ENCODE data around the gene KRTAP5-8.
"Not testable (repeated sequence)": the region's sequence is repeated elsewhere in the genome, so short reads cannot be mapped to it uniquely, and the experiment has no call there.

The KRTAP5-8 gene

DNA sequence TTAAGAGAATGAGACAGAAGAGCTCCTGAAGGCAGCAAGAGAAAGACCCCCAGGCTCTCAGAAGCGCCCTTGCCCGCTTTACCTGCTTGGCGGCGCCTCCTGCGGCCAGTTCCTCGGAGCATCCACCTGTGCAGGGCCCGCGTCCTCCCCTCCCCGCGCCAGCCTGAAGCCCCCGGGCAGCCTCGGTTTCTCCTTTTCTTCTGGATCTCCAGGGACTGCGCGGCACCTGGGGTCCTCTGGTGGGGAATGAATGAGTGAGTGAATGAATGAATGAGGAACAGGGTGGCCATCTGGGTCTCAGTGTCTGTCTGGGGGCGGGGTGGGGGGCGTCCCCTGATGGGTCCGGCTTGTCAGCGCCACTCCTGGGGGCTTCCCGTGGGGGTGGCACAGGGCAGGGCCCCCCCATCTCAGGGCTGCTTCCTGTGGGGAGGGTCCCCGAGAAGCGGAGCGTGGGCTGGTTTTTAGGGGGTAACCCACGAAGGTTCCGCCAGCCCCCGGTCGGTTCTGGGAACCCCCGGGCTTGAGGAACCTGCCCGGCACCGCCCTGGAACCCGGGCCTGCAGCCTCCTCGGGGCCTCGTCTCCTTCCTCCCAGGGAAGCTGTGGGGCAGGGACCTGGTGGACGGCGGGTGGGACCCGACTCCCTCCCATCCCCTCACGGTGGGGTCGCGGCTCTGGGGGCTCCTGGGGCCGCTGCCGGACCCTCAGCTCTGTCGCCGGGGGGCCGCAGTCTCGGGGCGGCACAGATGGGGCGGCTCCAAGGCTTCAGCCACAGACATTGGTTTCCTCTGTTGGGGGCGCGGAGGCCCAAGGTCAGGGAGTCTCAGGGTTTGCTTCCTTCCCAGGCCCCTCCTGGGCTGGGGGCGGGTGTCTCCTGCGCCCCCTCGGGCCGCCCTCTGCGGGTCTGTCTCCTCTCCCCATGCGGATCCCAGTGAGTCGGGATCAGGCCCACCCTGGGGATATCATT is 19.0 kb upstream of the KRTAP5-8 start:
- no peak for DNase-seq

- no peak for DNase-seq
Observed at GRCh38 chr11:71519546-71519945, 18.3 kb upstream of the KRTAP5-8 start.

DNA sequence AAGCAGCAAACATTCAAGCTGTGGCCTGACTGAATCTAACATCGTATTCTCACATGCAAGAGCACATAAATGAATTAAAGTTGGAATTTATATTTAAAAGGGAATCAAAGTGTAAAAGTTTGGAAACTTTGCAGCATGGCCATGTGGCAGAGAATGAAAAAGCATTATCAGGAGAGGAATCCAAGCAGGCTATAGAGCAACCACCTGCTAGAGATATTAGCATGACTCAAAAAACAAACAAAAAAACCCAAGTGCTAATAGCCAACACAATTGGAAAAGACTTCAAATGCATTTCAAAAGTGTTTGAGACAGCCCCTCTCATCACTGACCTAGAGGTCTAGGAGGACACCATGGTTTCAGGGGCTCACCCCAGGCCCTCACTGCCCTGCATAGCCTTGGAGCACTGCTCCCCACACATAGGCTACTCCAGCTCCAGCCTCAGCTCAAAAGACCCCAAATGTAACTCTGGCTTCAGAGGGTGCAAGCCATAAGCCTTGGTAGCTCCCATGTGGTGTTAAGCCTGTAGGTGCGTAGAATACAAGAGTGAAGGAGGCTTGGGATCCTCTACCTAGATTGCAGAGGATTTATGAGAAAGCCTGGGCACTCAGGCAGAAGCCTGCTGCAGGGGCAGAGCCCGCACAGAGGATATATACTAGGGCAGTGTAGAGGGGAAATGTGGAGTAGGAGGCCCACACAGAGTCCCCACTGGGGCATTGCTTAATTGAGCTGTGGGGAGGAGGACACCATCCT is 12.5 kb upstream of the KRTAP5-8 start:
- DNase-seq = no peak

GRCh38 chr11:71525938-71526495 is 11.8 kb upstream of the KRTAP5-8 start:
- no peak for DNase-seq

DNA sequence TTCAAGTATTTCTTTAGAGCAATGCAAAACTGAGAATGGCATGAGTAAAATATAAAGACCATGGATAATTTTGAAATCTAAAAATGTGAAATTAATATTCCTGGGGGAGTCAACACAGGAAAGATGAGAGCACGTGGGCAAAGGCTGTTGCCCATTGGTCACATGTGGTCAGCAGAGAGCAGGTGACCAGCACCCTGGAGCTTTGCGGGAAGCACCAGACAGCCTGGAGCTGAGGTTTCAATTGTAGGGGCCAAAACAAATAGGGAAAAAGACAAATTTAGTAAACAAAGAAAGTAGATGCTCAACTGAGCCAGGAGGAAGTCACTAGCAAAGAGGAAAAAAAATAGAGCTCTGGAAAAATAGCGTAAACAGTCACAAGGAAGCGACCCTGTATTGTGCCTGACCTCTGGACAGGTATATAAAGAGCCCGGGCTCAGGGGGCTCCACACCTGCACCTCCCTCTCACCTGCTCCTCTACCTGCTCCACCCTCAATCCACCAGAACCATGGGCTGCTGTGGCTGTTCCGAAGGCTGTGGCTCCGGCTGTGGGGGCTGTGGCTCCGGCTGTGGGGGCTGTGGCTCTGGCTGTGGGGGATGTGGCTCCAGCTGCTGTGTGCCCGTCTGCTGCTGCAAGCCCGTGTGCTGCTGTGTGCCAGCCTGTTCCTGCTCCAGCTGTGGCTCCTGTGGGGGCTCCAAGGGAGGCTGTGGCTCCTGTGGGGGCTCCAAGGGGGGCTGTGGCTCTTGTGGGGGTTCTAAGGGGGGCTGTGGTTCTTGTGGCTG is 10.8 kb upstream of the KRTAP5-8 start, which contains the start of gene KRTAP5-7:
KRTAP5-7 (plus strand) TSS at position 472 of the 780 bp plus-strand sequence; CDS start at position 506, 34 bp downstream.
- DNase-seq = not testable (repeated sequence)

DNA sequence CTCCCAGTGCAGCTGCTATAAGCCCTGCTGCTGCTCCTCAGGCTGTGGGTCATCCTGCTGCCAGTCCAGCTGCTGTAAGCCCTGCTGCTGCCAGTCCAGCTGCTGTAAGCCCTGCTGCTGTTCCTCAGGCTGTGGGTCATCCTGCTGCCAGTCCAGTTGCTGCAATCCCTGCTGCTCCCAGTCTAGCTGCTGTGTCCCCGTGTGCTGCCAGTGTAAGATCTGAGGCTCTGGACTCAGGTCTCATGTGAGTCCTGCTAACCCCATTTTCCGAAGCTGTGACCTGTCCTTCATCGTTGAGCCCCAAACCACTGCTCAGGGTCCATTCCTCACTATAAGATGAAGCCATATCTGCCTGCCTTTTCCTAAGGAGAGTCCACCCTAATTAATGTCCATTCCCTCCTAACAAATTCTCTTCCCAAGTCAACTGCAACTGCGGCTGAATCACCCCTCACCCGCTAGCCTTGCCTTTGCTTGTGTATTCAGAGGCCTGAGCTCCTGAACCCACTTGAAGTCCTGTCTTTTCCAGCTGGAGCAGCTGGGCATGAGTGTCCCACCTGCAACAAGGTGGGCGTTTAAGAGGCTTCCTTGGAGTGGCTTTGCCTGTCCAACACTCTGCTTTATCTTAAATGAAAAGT is 10.1 kb upstream of the KRTAP5-8 start:
- DNase-seq = no peak

DNA sequence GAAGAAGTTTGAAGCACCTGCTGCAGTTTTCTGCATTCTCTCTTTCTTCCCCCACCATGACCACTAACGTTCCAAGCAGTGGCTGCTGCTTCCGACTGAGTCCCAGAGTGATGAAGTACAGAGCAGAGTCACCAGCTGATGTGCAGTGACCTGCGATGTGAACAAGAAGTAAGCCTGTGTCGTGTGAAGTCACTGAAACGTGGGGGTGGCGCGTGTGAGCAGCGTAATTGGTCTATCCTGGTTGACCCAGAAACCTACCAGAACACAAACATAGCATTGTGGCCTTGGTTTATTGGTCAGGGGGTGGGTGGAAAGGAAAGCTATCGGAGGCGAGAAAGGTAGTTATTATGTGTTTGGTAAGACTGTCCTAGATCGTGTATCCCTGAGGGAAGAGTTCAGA is 7.2 kb upstream of the KRTAP5-8 start:
- no peak for DNase-seq

GRCh38 chr11:71532036-71532610 is 5.7 kb upstream of the KRTAP5-8 start:
- DNase-seq = no peak

GRCh38 chr11:71534711-71535608 is 2.9 kb upstream of the KRTAP5-8 start:
- DNase-seq = not testable (repeated sequence)

DNA sequence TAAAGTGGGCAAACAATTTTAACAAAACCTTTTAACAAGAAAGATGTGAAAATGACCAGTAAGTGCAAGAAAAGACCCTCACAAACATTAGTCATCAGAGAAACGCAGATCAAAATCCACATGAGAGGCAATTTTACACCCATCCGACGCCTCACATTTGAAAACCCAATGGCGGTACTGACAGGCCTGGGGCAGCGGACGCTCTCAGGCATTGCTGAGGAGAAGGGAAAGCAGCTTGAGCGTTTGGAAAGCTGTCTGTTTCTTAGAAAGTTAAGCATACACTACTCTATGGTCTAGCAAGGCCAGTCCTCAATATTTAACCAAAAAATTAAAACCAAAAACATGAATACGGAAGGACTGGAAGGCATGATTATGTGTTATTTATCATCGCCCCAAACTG is 2.0 kb upstream of the KRTAP5-8 start:
- no peak for DNase-seq

DNA sequence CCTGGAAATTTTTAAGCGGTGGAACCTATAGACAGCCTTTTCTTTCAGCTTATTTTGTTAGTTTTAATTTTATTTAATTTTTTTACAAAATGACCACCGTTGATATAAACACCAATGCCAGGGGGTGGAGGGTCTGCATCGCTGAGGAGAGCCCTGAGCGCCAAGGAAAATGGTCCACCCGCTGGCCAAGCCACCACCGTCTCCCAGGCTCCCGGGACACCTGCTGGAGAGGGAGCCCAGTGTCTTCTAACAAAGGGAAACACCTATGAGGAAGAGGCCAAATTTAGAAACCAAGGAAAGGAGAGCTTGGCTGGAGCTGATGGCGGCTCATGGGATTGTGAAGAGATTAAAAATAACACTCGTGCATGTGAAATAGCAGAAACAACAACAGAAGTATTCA is 288 bp upstream of the KRTAP5-8 start:
- DNase-seq = no peak

DNA sequence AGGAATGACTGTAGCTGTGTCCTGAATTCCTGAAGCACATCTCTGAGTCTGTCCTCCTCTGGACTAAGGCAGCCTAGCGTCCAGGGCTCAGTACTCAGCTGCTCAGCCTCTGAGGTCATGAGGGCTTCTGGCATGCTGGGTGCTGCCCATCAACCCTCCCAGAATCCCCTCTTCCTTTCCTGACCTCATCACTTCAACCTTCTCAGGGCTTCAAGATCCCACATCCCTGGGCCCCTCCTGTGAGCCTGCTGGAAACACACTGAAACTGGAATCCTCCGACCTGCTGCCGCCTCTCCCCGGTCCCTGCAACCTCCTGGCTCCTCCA is 803 bp downstream of the KRTAP5-8 start:
- no peak for DNase-seq

DNA sequence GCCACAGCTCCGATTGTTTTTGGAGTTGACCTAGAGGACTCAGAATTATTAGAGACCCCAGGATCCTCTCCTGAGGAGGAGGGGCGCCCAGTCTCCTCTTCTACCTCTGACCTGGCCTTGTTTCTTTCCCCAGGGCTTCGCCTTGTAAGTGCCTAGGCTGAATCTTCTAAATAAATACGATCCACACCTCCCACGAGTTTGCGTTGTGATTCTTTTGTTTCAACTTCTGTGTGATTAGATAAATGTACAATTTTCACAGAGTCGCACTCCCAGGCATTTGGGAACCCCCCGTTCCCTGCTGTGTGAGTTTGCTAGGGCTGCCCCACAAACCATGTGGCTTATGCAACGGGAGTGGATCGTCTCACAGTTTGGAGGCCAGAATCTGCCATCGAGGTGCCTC is 1.2 kb downstream of the KRTAP5-8 start:
- no peak for DNase-seq

GRCh38 chr11:71539971-71540370 is 2.1 kb downstream of the KRTAP5-8 start:
- DNase-seq = not testable (repeated sequence)

DNA sequence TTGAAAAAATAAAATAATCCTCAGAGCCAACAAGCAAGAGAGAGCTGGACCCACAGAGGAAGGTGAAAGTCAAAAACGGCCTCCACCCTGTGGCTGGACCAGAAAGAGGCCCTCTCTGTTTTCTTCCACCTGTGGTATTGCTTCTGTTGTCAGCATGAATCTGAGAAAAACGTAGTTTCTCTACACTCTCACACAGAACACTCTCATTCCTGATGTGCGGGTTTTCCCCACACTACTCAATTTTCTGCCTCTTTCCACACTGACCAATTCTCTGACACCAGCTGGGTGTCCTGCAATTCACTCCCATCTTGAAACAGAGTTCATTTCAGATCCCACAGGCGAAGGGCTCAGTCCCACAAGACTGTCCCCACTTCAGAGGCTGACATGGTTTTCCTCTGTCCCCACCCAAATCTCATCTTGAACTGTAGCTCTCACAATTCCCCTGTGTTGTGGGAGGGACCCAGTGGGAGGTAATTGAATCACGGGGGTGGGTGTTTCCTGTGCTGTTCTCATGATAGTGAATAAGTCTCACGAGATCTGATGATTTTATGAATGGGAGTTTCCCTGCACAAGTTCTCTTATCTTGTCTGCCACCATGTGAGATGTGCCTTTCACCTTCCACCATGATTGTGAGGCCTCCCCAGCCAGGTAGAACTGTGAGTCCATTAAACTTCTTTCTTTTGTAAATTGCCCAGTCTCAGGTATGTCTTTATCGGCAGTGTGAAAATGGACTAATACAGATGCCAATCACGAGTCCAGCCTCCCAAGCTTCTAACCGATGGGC is 2.9 kb downstream of the KRTAP5-8 start:
- DNase-seq = not testable (repeated sequence)

GRCh38 chr11:71542382-71542781 is 4.6 kb downstream of the KRTAP5-8 start:
- no peak for DNase-seq

- DNase-seq = no peak
Observed at GRCh38 chr11:71542879-71543777, 5.3 kb downstream of the KRTAP5-8 start.

DNA sequence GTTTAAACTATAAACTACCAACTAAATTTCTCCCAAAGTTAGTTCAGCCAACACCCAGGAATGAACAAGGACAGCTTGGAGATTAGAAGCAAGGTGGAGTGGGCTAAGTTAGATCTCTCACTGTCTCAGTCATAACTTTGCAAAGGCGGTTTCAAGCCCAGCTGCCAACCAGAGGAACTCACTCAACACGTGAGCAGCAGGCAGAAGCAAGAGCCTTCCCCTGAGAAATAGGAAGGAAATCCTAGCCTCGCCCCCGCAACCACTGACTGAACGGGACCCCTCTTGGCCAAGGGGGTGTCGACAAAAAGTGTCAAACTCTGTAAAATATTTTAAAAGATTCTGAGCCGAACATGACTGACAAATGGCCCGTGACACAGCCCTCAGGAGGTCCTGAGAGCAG is 6.0 kb downstream of the KRTAP5-8 start:
- no peak for DNase-seq
